Stimulated activated CD8-positive, alpha-beta memory T cell treated with anti-CD3 and anti-CD28 coated beads, Interleukin-4, amount 100 ng/mL, for 48 hours (primary cell): Measurements from ENCODE around the gene DNAJC19.
A peak's percentile ranks its signal among the peaks of the same experiment; 100 is the strongest.
"Not testable (repeated sequence)": the region's sequence is repeated elsewhere in the genome, so short reads cannot be mapped to it uniquely, and the experiment has no call there.

Source experiments
- DNase-seq: peaks from one replicate; pipeline ENCODE4 v3.0.0-alpha.2; 2020

The DNAJC19 gene

GRCh38 chr3:180989291-180990163, at the start of gene DNAJC19:
DNAJC19 (minus strand) TSS chr3:180989736; CDS start chr3:180989602, 134 bp downstream.
- peak; percentile 90 for DNase-seq

- DNase-seq = no peak
These were observed 41.4 kb upstream of the DNAJC19 start for GRCh38 chr3:181030948-181031347.

- DNase-seq = no peak
These were observed 35.7 kb upstream of the DNAJC19 start for GRCh38 chr3:181025204-181025603.

- DNase-seq = no peak
These were observed 28.2 kb upstream of the DNAJC19 start for GRCh38 chr3:181017690-181018089.

- peak; percentile 51 for DNase-seq
These were observed 19.7 kb upstream of the DNAJC19 start for GRCh38 chr3:181009225-181009624.

- no peak for DNase-seq
These were observed 19.3 kb upstream of the DNAJC19 start for GRCh38 chr3:181008796-181009195.

- DNase-seq = no peak
These were observed 17.7 kb upstream of the DNAJC19 start for GRCh38 chr3:181007262-181007661.

GRCh38 chr3:181006541-181006940, 17.0 kb upstream of the DNAJC19 start:
- DNase-seq = no peak

- not testable (repeated sequence) for DNase-seq
These were observed 13.9 kb upstream of the DNAJC19 start for GRCh38 chr3:181003469-181003868.

GRCh38 chr3:181002331-181002730, 12.8 kb upstream of the DNAJC19 start:
- not testable (repeated sequence) for DNase-seq

- no peak for DNase-seq
These were observed 6.9 kb upstream of the DNAJC19 start for GRCh38 chr3:180996415-180996932.

GRCh38 chr3:180990505-180990904, 969 bp upstream of the DNAJC19 start:
- DNase-seq = no peak

- DNase-seq = no peak
These were observed 2.2 kb downstream of the DNAJC19 start for GRCh38 chr3:180987344-180987743.

- not testable (repeated sequence) for DNase-seq
These were observed 3.2 kb downstream of the DNAJC19 start for GRCh38 chr3:180986366-180986765.

GRCh38 chr3:180983136-180983535, 6.4 kb downstream of the DNAJC19 start:
- DNase-seq = no peak

GRCh38 chr3:180981912-180982311, 7.6 kb downstream of the DNAJC19 start:
- no peak for DNase-seq

- DNase-seq = no peak
These were observed 8.9 kb downstream of the DNAJC19 start for GRCh38 chr3:180980611-180981010.

GRCh38 chr3:180979961-180980360, 9.6 kb downstream of the DNAJC19 start:
- DNase-seq = no peak

- no peak for DNase-seq
These were observed 12.0 kb downstream of the DNAJC19 start for GRCh38 chr3:180977498-180977897.

- DNase-seq = no peak
These were observed 15.2 kb downstream of the DNAJC19 start for GRCh38 chr3:180974286-180974685.

GRCh38 chr3:180973543-180973942, 16.0 kb downstream of the DNAJC19 start:
- DNase-seq = no peak

GRCh38 chr3:180970931-180971330, 18.6 kb downstream of the DNAJC19 start:
- no peak for DNase-seq

GRCh38 chr3:180962530-180962929, 27.0 kb downstream of the DNAJC19 start:
- DNase-seq = no peak

GRCh38 chr3:180961552-180961951, 28.0 kb downstream of the DNAJC19 start:
- DNase-seq = no peak

- no peak for DNase-seq
These were observed 28.4 kb downstream of the DNAJC19 start for GRCh38 chr3:180961087-180961486.
